HPDE6-E6E7 (cell line): ENCODE results near the gene FNIP2.

Experiments
- DNase-seq: peaks from one replicate; pipeline ENCODE4 v3.0.0; 2011; ENCODE audit warnings: missing footprints; ENCODE audit errors: extremely low spot score

FNIP2 gene

GRCh38 chr4:158837527-158838141 is 68.8 kb downstream of the FNIP2 start:
- no peak for DNase-seq

- DNase-seq = no peak
Measured at GRCh38 chr4:158840131-158840530, 71.3 kb downstream of the FNIP2 start.

- DNase-seq = no peak
Measured at GRCh38 chr4:158841540-158841939, 72.7 kb downstream of the FNIP2 start.

GRCh38 chr4:158845311-158846041 is 76.7 kb downstream of the FNIP2 start:
- DNase-seq = no peak

- DNase-seq = no peak
Measured at GRCh38 chr4:158847535-158847934, 78.7 kb downstream of the FNIP2 start.

GRCh38 chr4:158849681-158850080 is 80.9 kb downstream of the FNIP2 start:
- DNase-seq = no peak

GRCh38 chr4:158850371-158850770 is 81.5 kb downstream of the FNIP2 start:
- DNase-seq = no peak

GRCh38 chr4:158850800-158851644 is 82.2 kb downstream of the FNIP2 start:
- no peak for DNase-seq

GRCh38 chr4:158854236-158854635 is 85.4 kb downstream of the FNIP2 start:
- DNase-seq = no peak

- DNase-seq = peak; percentile 26
Measured at GRCh38 chr4:158856852-158857251, 88.0 kb downstream of the FNIP2 start.

- no peak for DNase-seq
Measured at GRCh38 chr4:158857951-158858350, 89.1 kb downstream of the FNIP2 start.

GRCh38 chr4:158858410-158859199 is 89.8 kb downstream of the FNIP2 start:
- no peak for DNase-seq

GRCh38 chr4:158859661-158860060 is 90.8 kb downstream of the FNIP2 start:
- no peak for DNase-seq

GRCh38 chr4:158860856-158861255 is 92.0 kb downstream of the FNIP2 start:
- no peak for DNase-seq

GRCh38 chr4:158861281-158861680 is 92.5 kb downstream of the FNIP2 start:
- DNase-seq = no peak

- no peak for DNase-seq
Measured at GRCh38 chr4:158861766-158862165, 92.9 kb downstream of the FNIP2 start.

GRCh38 chr4:158863296-158863695 is 94.5 kb downstream of the FNIP2 start:
- no peak for DNase-seq

- no peak for DNase-seq
Measured at GRCh38 chr4:158865520-158866177, 96.8 kb downstream of the FNIP2 start.

- DNase-seq = no peak
Measured at GRCh38 chr4:158869001-158869400, 100.2 kb downstream of the FNIP2 start.

- DNase-seq = no peak
Measured at GRCh38 chr4:158869761-158870160, 100.9 kb downstream of the FNIP2 start.

GRCh38 chr4:158870282-158870625 is 101.4 kb downstream of the FNIP2 start:
- DNase-seq = no peak
